WTC11 (cell line): ENCODE measurements around the gene TBC1D12. TPM values are rescaled to one million over a fixed set of nuclear protein-coding genes. Genes with fewer than 3 reads are reported as not detected.

Experiments used
- ATAC-seq: fragments of 200-7000 bp; cut with Tn5 transposase; 2 replicates; pipeline ENCODE4 v1.10.0; 2021; ENCODE audit warnings: mild to moderate bottlenecking, moderate library complexity
- CTCF ChIA-PET: fragments of 300-600 bp; sonication (Branson Sonifier 250); formaldehyde crosslinking; loops from one replicate; lab custom pipeline; 2021; ENCODE audit warnings: antibody characterized with exemption; lab: Charles Lee
- POLR2A ChIA-PET: fragments of 350-600 bp; sonication (Branson Sonifier 250); formaldehyde crosslinking; loops from one replicate; lab custom pipeline; 2021; ENCODE audit warnings: antibody characterized with exemption; lab: Charles Lee
- DNase-seq: peaks from one replicate; pipeline ENCODE4 v3.0.0; 2021; ENCODE audit warnings: low spot score
- H3K27ac Mint-ChIP-seq: 2 replicates; pipeline ENCODE4 v1.8.0; 2021; ENCODE audit warnings: mixed read lengths
- H3K27me3 Mint-ChIP-seq: 2 replicates; pipeline ENCODE4 v1.8.0; 2021; ENCODE audit warnings: low read depth, mild to moderate bottlenecking, moderate library complexity, mixed read lengths
- H3K36me3 Mint-ChIP-seq: 2 replicates; pipeline ENCODE4 v1.8.0; 2021; ENCODE audit warnings: mixed read lengths
- H3K4me1 Mint-ChIP-seq: 2 replicates; pipeline ENCODE4 v1.8.0; 2022; ENCODE audit warnings: mixed read lengths
- H3K4me3 Mint-ChIP-seq: 2 replicates; pipeline ENCODE4 v1.8.0; 2021; ENCODE audit warnings: mild to moderate bottlenecking, moderate library complexity, mixed read lengths
- H3K9me3 Mint-ChIP-seq: 2 replicates; pipeline ENCODE4 v1.8.0; 2021; ENCODE audit warnings: mixed read lengths
- AFF4 ChIP-seq: sonication (generic); formaldehyde crosslinking; IDR thresholded peaks from 2 replicates; pipeline ENCODE4 v1.8.1; 2023; ENCODE audit warnings: mild to moderate bottlenecking, missing genetic modification reagents, borderline replicate concordance
- AR ChIP-seq: fragments of 250-450 bp; sonication (Bioruptor Pico); IDR thresholded peaks from 2 replicates; pipeline ENCODE4 v1.9.0; 2021; ENCODE audit warnings: mild to moderate bottlenecking
- ATF2 ChIP-seq: sonication (generic); formaldehyde crosslinking; IDR thresholded peaks from 2 replicates; pipeline ENCODE4 v1.8.1; 2022; ENCODE audit warnings: low read depth, missing genetic modification reagents, borderline replicate concordance
- CBFB ChIP-seq: sonication (generic); formaldehyde crosslinking; IDR thresholded peaks from 2 replicates; pipeline ENCODE4 v1.8.1; 2022; ENCODE audit warnings: mild to moderate bottlenecking, low read depth, missing genetic modification reagents
- CTCF ChIP-seq: fragments of 200-600 bp; IDR thresholded peaks from 2 replicates; pipeline ENCODE4 v1.8.0; 2022; ENCODE audit warnings: antibody characterized with exemption
- E2F1 ChIP-seq: sonication (generic); formaldehyde crosslinking; IDR thresholded peaks from 2 replicates; pipeline ENCODE4 v1.8.0; 2022; ENCODE audit warnings: mild to moderate bottlenecking, missing genetic modification reagents
- E2F4 ChIP-seq: sonication (generic); formaldehyde crosslinking; IDR thresholded peaks from 2 replicates; pipeline ENCODE4 v1.8.1; 2022; ENCODE audit warnings: low read depth, mild to moderate bottlenecking, moderate library complexity, missing genetic modification reagents, borderline replicate concordance
- total RNA-seq: library from RNA; stranded (reverse); gene quantifications from 3 replicates; pipeline ENCODE4 v1.2.3, GENCODE V29; 2021

TBC1D12 gene
- total RNA-seq, 1 experiment from 2014 or later: 2.2 TPM

GRCh38 chr10:94493463-94493862 is 91.1 kb downstream of the TBC1D12 start:
- Mint-ChIP-seq H3K27ac (no peak overlapping the region), H3K36me3 (no peaks in the 10 kb centered on the region), H3K4me3 (no peak overlapping the region), H3K27me3 (no peaks in the 10 kb centered on the region), H3K9me3 (no peaks in the 10 kb centered on the region), H3K4me1 (peaks cover 7% of the 10 kb centered on the region)
- CTCF ChIA-PET: no interaction called here
- POLR2A ChIA-PET: no interaction called here
- DNase-seq: no peak
- TF ChIP-seq E2F4 (CRISPR knock-in tag): no peak
- TF ChIP-seq CBFB (CRISPR knock-in tag): no peak
- no peak for ATAC-seq

- Mint-ChIP-seq H3K4me3 (no peak overlapping the region), H3K9me3 (no peaks in the 10 kb centered on the region), H3K27ac (no peak overlapping the region), H3K4me1 (no peaks in the 10 kb centered on the region), H3K27me3 (no peaks in the 10 kb centered on the region), H3K36me3 (no peaks in the 10 kb centered on the region)
- DNase-seq (no peak), ATAC-seq (no peak)
- CTCF ChIA-PET: no interaction called here
- POLR2A ChIA-PET: interaction anchor here (0.7 kb wide), 1 partner anchor 414 kb away, joined by 3 read pairs; no protein-coding TSS in a partner anchor
- no peak for TF ChIP-seq CTCF
- TF ChIP-seq AR (CRISPR knock-in tag): no peak
- TF ChIP-seq, all 79 proteins: peak for 0
These were observed 93.7 kb downstream of the TBC1D12 start for GRCh38 chr10:94496010-94496409.

- ChIA-PET POLR2A (no interaction called here), CTCF (no interaction called here)
- H3K4me1 Mint-ChIP-seq: no peaks in the 10 kb centered on the region
- DNase-seq (no peak), ATAC-seq (no peak)
- H3K27me3 Mint-ChIP-seq: no peaks in the 10 kb centered on the region
- TF ChIP-seq AFF4 (no peak), E2F1 (CRISPR knock-in tag) (no peak), ATF2 (CRISPR knock-in tag) (no peak), E2F4 (CRISPR knock-in tag) (no peak)
- H3K4me3 Mint-ChIP-seq: no peak overlapping the region
- no peaks in the 10 kb centered on the region for H3K9me3 Mint-ChIP-seq
- H3K36me3 Mint-ChIP-seq: no peaks in the 10 kb centered on the region
- no peak overlapping the region for H3K27ac Mint-ChIP-seq
These were observed 94.3 kb downstream of the TBC1D12 start for GRCh38 chr10:94496646-94497045.
